ENCODE data around the gene ARFRP1. TPM values are rescaled to one million over a fixed set of nuclear protein-coding genes. Genes with fewer than 3 reads are reported as not detected.

Gene ARFRP1
- total and polyA plus RNA-seq, 2 donors (not counting 1 experiment from before 2014, with no cell fraction given): 41.0 to 75.5 TPM

GRCh38 chr20:63752411-63753101 is 44.8 kb upstream of the ARFRP1 start:
- Mint-ChIP-seq H3K4me1 (no peaks in the 10 kb centered on the region), H3K4me3 (no peak overlapping the region), H3K9me3 (ENCODE audit: insufficient read depth) (no peaks in the 10 kb centered on the region), H3K27me3 (no peaks in the 10 kb centered on the region), H3K27ac (no peak overlapping the region)
- intact Hi-C loops (cut with micrococcal nuclease): no loop called here
- Histone ChIP-seq H3K9ac (ENCODE audit: low read length) (no peak overlapping the region), H3K9me3 (ENCODE audit: control extremely low read depth in 1 of 3, control insufficient read depth in 2 of 3, insufficient read depth in 1 of 3, low read length in 2 of 3) (peaks cover 0 to 3% (median 0%) of the 10 kb centered on the region in 3 donors), H3K4me1 (ENCODE audit: control insufficient read depth in 2 of 2, insufficient read depth in 2 of 2, low read length in 2 of 2) (no peaks in the 10 kb centered on the region), H3K27me3 (replicated peaks in 1 of 4; ENCODE audit: control extremely low read depth in 1 of 4, control insufficient read depth in 3 of 4, insufficient read depth in 4 of 4, low read length in 3 of 4) (no peaks in the 10 kb centered on the region), H4K20me1 (ENCODE audit: control insufficient read depth, insufficient read depth, low read length, poor library complexity, severe bottlenecking) (no peaks in the 10 kb centered on the region), H3K4me2 (replicated peaks; ENCODE audit: low read depth, low read length, poor library complexity, severe bottlenecking) (no peak overlapping the region), H3K27ac (ENCODE audit: low read length in 2 of 2) (no peak overlapping the region), H3K36me3 (replicated peaks in 1 of 2; ENCODE audit: control extremely low read depth in 1 of 2, control insufficient read depth in 1 of 2, extremely low read depth in 1 of 2, insufficient read depth in 2 of 2, low read length in 1 of 2) (no peaks in the 10 kb centered on the region), H3K4me3 (ENCODE audit: control extremely low read depth in 1 of 5, extremely low read depth in 1 of 5, insufficient read depth in 1 of 5, low read depth in 2 of 5, low read length in 4 of 5) (no peak overlapping the region), H3K79me2 (ENCODE audit: control insufficient read depth, insufficient read depth, low read length) (no peaks in the 10 kb centered on the region), H2AFZ (ENCODE audit: insufficient read depth, low read depth, low read length, poor library complexity, severe bottlenecking) (no peak overlapping the region)
- 93% methylated on average over 47 of the region's 50 CpGs for WGBS (ENCODE audit: insufficient coverage)
- TF ChIP-seq CTCF (IDR thresholded peaks at IDR 0.05): no peak
- no peak for TF ChIP-seq EZH2 (IDR thresholded peaks at IDR 0.05; ENCODE audit: borderline replicate concordance, insufficient read depth, low read depth, low read length, poor library complexity, severe bottlenecking)
- ChIA-PET POLR2A (no interaction called here), CTCF (no interaction called here)
- DNase-seq (no peak), ATAC-seq (ENCODE audit: low read depth) (no peak)

DNA sequence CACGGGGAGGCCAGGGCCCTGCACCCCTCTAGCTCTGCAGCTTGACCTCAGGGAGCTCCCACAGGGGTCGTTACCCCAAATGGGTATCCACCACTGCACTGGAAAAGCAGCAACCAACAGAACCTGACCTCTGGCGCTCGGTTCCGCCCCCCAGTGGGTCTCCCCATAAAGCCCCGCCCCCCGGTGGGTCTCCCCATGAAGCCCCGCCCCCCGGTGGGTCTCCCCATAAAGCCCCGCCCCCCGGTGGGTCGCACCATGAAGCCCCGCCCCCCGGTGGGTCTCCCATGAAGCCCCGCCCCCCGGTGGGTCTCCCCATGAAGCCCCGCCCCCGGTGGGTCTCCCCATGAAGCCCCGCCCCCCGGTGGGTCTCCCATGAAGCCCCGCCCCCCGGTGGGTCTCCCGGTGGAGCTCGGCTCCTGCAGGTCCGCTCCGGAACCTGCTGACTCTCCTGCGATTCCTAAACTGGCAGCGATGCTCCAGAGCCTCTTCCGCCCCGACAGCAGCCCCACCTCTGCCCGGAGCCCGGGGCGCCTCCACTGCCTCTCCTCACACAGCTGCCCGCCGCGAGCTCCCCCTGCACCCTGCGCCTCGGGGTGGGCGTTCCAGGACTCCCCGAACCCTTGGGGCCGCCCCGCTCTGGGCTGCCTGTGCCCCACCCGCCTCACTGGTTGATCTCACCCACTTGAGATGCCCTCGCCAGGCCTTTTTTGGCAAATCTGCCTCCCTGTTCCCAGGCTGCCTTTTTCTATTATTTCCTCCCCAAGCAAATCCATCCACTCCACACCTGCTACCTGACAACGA is 43.9 kb upstream of the ARFRP1 start:
- H3K9ac ChIP-seq (ENCODE audit: low read length): no peak overlapping the region

More for the DNA sequence above, 43.9 kb upstream of the ARFRP1 start:
- H3K9me3 Mint-ChIP-seq (ENCODE audit: insufficient read depth): no peaks in the 10 kb centered on the region
- WGBS (ENCODE audit: insufficient coverage): 81% methylated on average over 39 of the region's 45 CpGs
- ChIA-PET CTCF (no interaction called here), POLR2A (no interaction called here)
- ATAC-seq (ENCODE audit: low read depth): no peak
- H3K27me3 ChIP-seq (replicated peaks in 1 of 4; ENCODE audit: control extremely low read depth in 1 of 4, control insufficient read depth in 3 of 4, insufficient read depth in 4 of 4, low read length in 3 of 4): no peaks in the 10 kb centered on the region
- no peak for DNase-seq
- TF ChIP-seq CTCF (IDR thresholded peaks at IDR 0.05): no peak
- no peak for TF ChIP-seq EZH2 (IDR thresholded peaks at IDR 0.05; ENCODE audit: borderline replicate concordance, insufficient read depth, low read depth, low read length, poor library complexity, severe bottlenecking)
- H3K27ac Mint-ChIP-seq: no peak overlapping the region
- no peaks in the 10 kb centered on the region for H4K20me1 ChIP-seq (ENCODE audit: control insufficient read depth, insufficient read depth, low read length, poor library complexity, severe bottlenecking)
- H3K4me3 Mint-ChIP-seq: no peak overlapping the region
- H3K4me1 Mint-ChIP-seq: no peaks in the 10 kb centered on the region
- intact Hi-C loops (cut with micrococcal nuclease): no loop called here
- peaks cover 0 to 3% (median 0%) of the 10 kb centered on the region in 3 donors for H3K9me3 ChIP-seq (ENCODE audit: control extremely low read depth in 1 of 3, control insufficient read depth in 2 of 3, insufficient read depth in 1 of 3, low read length in 2 of 3)
- H3K36me3 ChIP-seq (replicated peaks in 1 of 2; ENCODE audit: control extremely low read depth in 1 of 2, control insufficient read depth in 1 of 2, extremely low read depth in 1 of 2, insufficient read depth in 2 of 2, low read length in 1 of 2): no peaks in the 10 kb centered on the region
- no peak overlapping the region for H3K27ac ChIP-seq (ENCODE audit: low read length in 2 of 2)
- no peak overlapping the region for H2AFZ ChIP-seq (ENCODE audit: insufficient read depth, low read depth, low read length, poor library complexity, severe bottlenecking)
- no peaks in the 10 kb centered on the region for H3K4me1 ChIP-seq (ENCODE audit: control insufficient read depth in 2 of 2, insufficient read depth in 2 of 2, low read length in 2 of 2)
- no peak overlapping the region for H3K4me2 ChIP-seq (replicated peaks; ENCODE audit: low read depth, low read length, poor library complexity, severe bottlenecking)
- no peaks in the 10 kb centered on the region for H3K79me2 ChIP-seq (ENCODE audit: control insufficient read depth, insufficient read depth, low read length)
- H3K4me3 ChIP-seq (ENCODE audit: control extremely low read depth in 1 of 5, extremely low read depth in 1 of 5, insufficient read depth in 1 of 5, low read depth in 2 of 5, low read length in 4 of 5): no peak overlapping the region
- H3K27me3 Mint-ChIP-seq: no peaks in the 10 kb centered on the region
